WTC11 (cell line): Measurements from ENCODE around the gene DMKN. TPM values are rescaled to one million over a fixed set of nuclear protein-coding genes. Genes with fewer than 3 reads are reported as not detected.

Experiments used
- ATAC-seq: fragments of 200-7000 bp; cut with Tn5 transposase; 2 replicates; pipeline ENCODE4 v1.10.0; 2021; ENCODE audit warnings: mild to moderate bottlenecking, moderate library complexity
- CTCF ChIA-PET: fragments of 300-600 bp; sonication (Branson Sonifier 250); formaldehyde crosslinking; loops from one replicate; lab custom pipeline; 2021; ENCODE audit warnings: antibody characterized with exemption; lab: Charles Lee
- POLR2A ChIA-PET: fragments of 350-600 bp; sonication (Branson Sonifier 250); formaldehyde crosslinking; loops from one replicate; lab custom pipeline; 2021; ENCODE audit warnings: antibody characterized with exemption; lab: Charles Lee
- DNase-seq: peaks from one replicate; pipeline ENCODE4 v3.0.0; 2021; ENCODE audit warnings: low spot score
- H3K27ac Mint-ChIP-seq: 2 replicates; pipeline ENCODE4 v1.8.0; 2021; ENCODE audit warnings: mixed read lengths
- H3K27me3 Mint-ChIP-seq: 2 replicates; pipeline ENCODE4 v1.8.0; 2021; ENCODE audit warnings: low read depth, mild to moderate bottlenecking, moderate library complexity, mixed read lengths
- H3K36me3 Mint-ChIP-seq: 2 replicates; pipeline ENCODE4 v1.8.0; 2021; ENCODE audit warnings: mixed read lengths
- H3K4me1 Mint-ChIP-seq: 2 replicates; pipeline ENCODE4 v1.8.0; 2022; ENCODE audit warnings: mixed read lengths
- H3K4me3 Mint-ChIP-seq: 2 replicates; pipeline ENCODE4 v1.8.0; 2021; ENCODE audit warnings: mild to moderate bottlenecking, moderate library complexity, mixed read lengths
- H3K9me3 Mint-ChIP-seq: 2 replicates; pipeline ENCODE4 v1.8.0; 2021; ENCODE audit warnings: mixed read lengths
- AR ChIP-seq: fragments of 250-450 bp; sonication (Bioruptor Pico); IDR thresholded peaks from 2 replicates; pipeline ENCODE4 v1.9.0; 2021; ENCODE audit warnings: mild to moderate bottlenecking
- E2F1 ChIP-seq: sonication (generic); formaldehyde crosslinking; IDR thresholded peaks from 2 replicates; pipeline ENCODE4 v1.8.0; 2022; ENCODE audit warnings: mild to moderate bottlenecking, missing genetic modification reagents
- E2F4 ChIP-seq: sonication (generic); formaldehyde crosslinking; IDR thresholded peaks from 2 replicates; pipeline ENCODE4 v1.8.1; 2022; ENCODE audit warnings: low read depth, mild to moderate bottlenecking, moderate library complexity, missing genetic modification reagents, borderline replicate concordance
- GABPB1 ChIP-seq: sonication (generic); formaldehyde crosslinking; IDR thresholded peaks from 2 replicates; pipeline ENCODE4 v1.8.1; 2023; ENCODE audit warnings: mild to moderate bottlenecking, missing genetic modification reagents
- JAZF1 ChIP-seq: fragments of 250-450 bp; sonication (Bioruptor Pico); IDR thresholded peaks from 2 replicates; pipeline ENCODE4 v1.9.0; 2021; ENCODE audit warnings: moderate library complexity, mild to moderate bottlenecking, inconsistent platforms
- NFATC4 ChIP-seq: fragments of 250-450 bp; sonication (Bioruptor Pico); IDR thresholded peaks from 2 replicates; pipeline ENCODE4 v1.9.0; 2021; ENCODE audit warnings: mild to moderate bottlenecking
- NR2C2 ChIP-seq: sonication (generic); formaldehyde crosslinking; IDR thresholded peaks from 2 replicates; pipeline ENCODE4 v1.8.0; 2022; ENCODE audit warnings: mild to moderate bottlenecking, missing genetic modification reagents
- RELA ChIP-seq: sonication (generic); formaldehyde crosslinking; IDR thresholded peaks from 2 replicates; pipeline ENCODE4 v1.8.1; 2022; ENCODE audit warnings: missing genetic modification reagents, mild to moderate bottlenecking, borderline replicate concordance
- TP53 ChIP-seq: sonication (generic); formaldehyde crosslinking; IDR thresholded peaks from 2 replicates; pipeline ENCODE4 v1.8.1; 2023; ENCODE audit warnings: mild to moderate bottlenecking, missing genetic modification reagents
- ZNF121 ChIP-seq: sonication (generic); formaldehyde crosslinking; IDR thresholded peaks from 2 replicates; pipeline ENCODE4 v1.8.0; 2023; ENCODE audit warnings: missing genetic modification reagents
- total RNA-seq: library from RNA; stranded (reverse); gene quantifications from 3 replicates; pipeline ENCODE4 v1.2.3, GENCODE V29; 2021
- TF ChIP-seq, protein P1 (sequence below): sonication (generic); formaldehyde crosslinking; IDR thresholded peaks from 2 replicates; pipeline ENCODE4 v1.8.1; 2023; ENCODE audit warnings: mild to moderate bottlenecking, moderate library complexity, missing genetic modification reagents
- TF ChIP-seq, protein P2 (sequence below): sonication (generic); formaldehyde crosslinking; conservative IDR thresholded peaks from 2 replicates; pipeline ENCODE4 v1.8.1; 2023; ENCODE audit warnings: mild to moderate bottlenecking, low read depth, missing genetic modification reagents, moderate library complexity
- TF ChIP-seq, protein P3 (sequence below): fragments of 250-450 bp; sonication (Bioruptor Pico); conservative IDR thresholded peaks from 2 replicates; pipeline ENCODE4 v1.9.0; 2021; ENCODE audit warnings: mild to moderate bottlenecking
- TF ChIP-seq, protein P4 (sequence below): sonication (generic); formaldehyde crosslinking; IDR thresholded peaks from 2 replicates; pipeline ENCODE4 v1.8.0; 2022; ENCODE audit warnings: mild to moderate bottlenecking, missing genetic modification reagents
- TF ChIP-seq, protein P5 (sequence below): fragments of 250-450 bp; sonication (Bioruptor Pico); IDR thresholded peaks from 2 replicates; pipeline ENCODE4 v2.1.2; 2022; ENCODE audit warnings: mild to moderate bottlenecking, moderate library complexity

The DMKN gene
- total RNA-seq, 1 experiment from 2014 or later, result 285 TPM

GRCh38 chr19:35517342-35517741 lies 3.9 kb upstream of the DMKN start (continued):
- TF ChIP-seq NFATC4 (CRISPR knock-in tag), result no peak
- TF ChIP-seq E2F1 (CRISPR knock-in tag), result no peak
- TF ChIP-seq, protein P1, sequence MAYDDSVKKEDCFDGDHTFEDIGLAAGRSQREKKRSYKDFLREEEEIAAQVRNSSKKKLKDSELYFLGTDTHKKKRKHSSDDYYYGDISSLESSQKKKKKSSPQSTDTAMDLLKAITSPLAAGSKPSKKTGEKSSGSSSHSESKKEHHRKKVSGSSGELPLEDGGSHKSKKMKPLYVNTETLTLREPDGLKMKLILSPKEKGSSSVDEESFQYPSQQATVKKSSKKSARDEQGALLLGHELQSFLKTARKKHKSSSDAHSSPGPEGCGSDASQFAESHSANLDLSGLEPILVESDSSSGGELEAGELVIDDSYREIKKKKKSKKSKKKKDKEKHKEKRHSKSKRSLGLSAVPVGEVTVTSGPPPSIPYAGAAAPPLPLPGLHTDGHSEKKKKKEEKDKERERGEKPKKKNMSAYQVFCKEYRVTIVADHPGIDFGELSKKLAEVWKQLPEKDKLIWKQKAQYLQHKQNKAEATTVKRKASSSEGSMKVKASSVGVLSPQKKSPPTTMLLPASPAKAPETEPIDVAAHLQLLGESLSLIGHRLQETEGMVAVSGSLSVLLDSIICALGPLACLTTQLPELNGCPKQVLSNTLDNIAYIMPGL (CRISPR knock-in tag), result no peak
- TF ChIP-seq TP53 (CRISPR knock-in tag), result no peak
- TF ChIP-seq AR (CRISPR knock-in tag), result no peak
- TF ChIP-seq ZNF121 (CRISPR knock-in tag), result no peak
- TF ChIP-seq RELA (CRISPR knock-in tag), result no peak
- TF ChIP-seq JAZF1 (CRISPR knock-in tag), result no peak

DNA sequence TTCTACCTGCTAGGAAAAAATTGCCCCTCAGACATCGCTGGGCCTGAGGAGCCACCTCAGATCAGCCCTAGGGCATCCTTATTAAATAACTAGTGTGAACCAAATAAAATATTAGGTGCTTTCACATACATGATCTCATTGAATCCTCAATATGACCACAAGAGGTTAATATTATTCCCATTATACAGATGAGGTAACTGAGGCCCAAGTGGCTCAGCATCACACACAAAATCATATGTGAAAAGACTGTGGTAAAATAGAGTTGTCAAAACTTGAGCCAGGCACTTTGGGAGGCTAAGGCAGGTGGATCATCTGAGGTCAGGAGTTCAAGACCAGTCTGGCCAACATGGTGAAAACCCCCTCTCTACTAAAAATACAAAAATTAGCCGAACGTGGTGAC lies 2.9 kb upstream of the DMKN start:
- TF ChIP-seq, protein P2, sequence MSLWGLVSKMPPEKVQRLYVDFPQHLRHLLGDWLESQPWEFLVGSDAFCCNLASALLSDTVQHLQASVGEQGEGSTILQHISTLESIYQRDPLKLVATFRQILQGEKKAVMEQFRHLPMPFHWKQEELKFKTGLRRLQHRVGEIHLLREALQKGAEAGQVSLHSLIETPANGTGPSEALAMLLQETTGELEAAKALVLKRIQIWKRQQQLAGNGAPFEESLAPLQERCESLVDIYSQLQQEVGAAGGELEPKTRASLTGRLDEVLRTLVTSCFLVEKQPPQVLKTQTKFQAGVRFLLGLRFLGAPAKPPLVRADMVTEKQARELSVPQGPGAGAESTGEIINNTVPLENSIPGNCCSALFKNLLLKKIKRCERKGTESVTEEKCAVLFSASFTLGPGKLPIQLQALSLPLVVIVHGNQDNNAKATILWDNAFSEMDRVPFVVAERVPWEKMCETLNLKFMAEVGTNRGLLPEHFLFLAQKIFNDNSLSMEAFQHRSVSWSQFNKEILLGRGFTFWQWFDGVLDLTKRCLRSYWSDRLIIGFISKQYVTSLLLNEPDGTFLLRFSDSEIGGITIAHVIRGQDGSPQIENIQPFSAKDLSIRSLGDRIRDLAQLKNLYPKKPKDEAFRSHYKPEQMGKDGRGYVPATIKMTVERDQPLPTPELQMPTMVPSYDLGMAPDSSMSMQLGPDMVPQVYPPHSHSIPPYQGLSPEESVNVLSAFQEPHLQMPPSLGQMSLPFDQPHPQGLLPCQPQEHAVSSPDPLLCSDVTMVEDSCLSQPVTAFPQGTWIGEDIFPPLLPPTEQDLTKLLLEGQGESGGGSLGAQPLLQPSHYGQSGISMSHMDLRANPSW (CRISPR knock-in tag), result no peak
- TF ChIP-seq NR2C2, result no peak
- TF ChIP-seq, protein P3, sequence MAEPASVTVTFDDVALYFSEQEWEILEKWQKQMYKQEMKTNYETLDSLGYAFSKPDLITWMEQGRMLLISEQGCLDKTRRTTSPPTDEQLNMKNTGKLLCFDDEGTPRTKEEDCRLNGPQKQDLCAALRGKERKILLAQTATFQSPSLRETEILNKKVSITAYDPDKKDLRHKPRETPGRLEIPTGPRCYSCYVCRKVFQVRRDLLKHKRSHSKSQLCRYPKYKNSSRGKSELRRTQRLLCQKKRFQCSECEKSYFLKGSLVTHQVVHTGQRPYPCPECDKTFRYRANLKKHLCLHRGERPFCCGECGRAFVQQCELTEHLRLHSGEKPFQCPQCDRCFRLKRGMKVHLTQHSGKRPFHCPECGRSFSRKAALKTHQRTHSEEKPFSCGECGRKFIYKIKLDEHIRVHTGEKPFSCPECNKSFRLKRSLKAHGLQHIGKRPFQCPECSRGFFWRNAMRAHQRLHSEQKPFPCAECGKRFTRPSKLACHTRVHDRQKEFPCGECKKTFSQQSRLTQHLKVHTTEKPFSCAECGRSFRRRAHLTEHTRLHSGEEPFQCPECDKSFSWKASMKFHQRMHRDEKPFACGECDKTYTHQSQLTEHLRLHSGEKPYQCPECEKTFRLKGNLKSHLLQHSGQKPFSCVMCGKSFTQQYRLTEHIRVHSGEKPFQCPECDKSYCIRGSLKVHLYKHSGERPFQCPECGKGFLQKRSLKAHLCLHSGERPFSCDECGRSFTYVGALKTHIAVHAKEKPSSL (CRISPR knock-in tag), result no peak
- Mint-ChIP-seq H3K4me1 (peaks cover 21% of the 10 kb centered on the region), H3K27me3 (peaks cover 17% of the 10 kb centered on the region), H3K9me3 (no peaks in the 10 kb centered on the region), H3K4me3 (no peak overlapping the region), H3K36me3 (no peaks in the 10 kb centered on the region), H3K27ac (no peak overlapping the region)
- POLR2A ChIA-PET, result no interaction called here
- DNase-seq, result no peak
- CTCF ChIA-PET, result no interaction called here
- no peak for ATAC-seq

DNA sequence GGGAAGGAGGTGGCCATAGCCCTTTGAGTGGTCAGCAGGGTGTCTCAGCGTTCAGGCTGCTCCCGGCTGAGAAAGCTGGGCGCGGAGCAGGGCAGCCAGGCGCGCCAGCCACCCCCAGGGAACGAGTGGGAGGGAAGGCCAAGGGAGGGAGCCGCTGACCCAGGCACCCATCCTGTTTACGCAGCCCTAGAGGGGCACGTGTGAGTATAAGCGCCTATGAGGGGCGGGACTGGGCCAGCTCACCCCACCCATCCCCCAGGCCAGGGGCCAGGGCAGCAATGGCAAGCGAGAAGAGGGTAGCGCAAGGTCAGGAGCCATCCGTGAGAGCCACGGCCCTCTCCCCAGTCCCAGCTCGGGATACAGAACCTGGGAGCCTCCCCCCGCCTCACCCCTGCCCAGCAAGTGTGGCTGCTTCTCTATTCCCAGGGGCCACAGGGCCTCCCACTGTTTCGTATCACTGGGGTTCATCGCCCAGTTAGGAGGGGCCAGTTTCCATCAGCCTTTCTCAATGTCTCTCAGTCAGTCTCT lies 897 bp upstream of the DMKN start:
- Mint-ChIP-seq H3K36me3 (no peaks in the 10 kb centered on the region), H3K9me3 (no peaks in the 10 kb centered on the region), H3K27ac (no peak overlapping the region), H3K27me3 (peaks cover 20% of the 10 kb centered on the region), H3K4me3 (peak overlapping the region; percentile 55), H3K4me1 (peaks cover 14% of the 10 kb centered on the region)
- CTCF ChIA-PET, result interaction anchor here (1.0 to 2.3 kb wide), 6 partner anchors 16 to 133 kb away, joined by 3 to 19 read pairs (median 6); partner anchors contain the start of gene COX6B1
- DNase-seq (peak; percentile 31), ATAC-seq (peak; percentile 4; the same call in 1 of the 2 replicates)
- POLR2A ChIA-PET, result interaction anchor here (0.6 to 1.6 kb wide), 3 partner anchors 18 to 44 kb away, joined by 3 to 4 read pairs (median 4); no protein-coding TSS in a partner anchor
- TF ChIP-seq, protein P4, sequence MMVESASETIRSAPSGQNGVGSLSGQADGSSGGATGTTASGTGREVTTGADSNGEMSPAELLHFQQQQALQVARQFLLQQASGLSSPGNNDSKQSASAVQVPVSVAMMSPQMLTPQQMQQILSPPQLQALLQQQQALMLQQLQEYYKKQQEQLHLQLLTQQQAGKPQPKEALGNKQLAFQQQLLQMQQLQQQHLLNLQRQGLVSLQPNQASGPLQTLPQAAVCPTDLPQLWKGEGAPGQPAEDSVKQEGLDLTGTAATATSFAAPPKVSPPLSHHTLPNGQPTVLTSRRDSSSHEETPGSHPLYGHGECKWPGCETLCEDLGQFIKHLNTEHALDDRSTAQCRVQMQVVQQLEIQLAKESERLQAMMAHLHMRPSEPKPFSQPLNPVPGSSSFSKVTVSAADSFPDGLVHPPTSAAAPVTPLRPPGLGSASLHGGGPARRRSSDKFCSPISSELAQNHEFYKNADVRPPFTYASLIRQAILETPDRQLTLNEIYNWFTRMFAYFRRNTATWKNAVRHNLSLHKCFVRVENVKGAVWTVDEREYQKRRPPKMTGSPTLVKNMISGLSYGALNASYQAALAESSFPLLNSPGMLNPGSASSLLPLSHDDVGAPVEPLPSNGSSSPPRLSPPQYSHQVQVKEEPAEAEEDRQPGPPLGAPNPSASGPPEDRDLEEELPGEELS (CRISPR knock-in tag), result 0 out of 2 replicates have a peak, but pooled peaks have one; percentile 32
- TF ChIP-seq, protein P5, sequence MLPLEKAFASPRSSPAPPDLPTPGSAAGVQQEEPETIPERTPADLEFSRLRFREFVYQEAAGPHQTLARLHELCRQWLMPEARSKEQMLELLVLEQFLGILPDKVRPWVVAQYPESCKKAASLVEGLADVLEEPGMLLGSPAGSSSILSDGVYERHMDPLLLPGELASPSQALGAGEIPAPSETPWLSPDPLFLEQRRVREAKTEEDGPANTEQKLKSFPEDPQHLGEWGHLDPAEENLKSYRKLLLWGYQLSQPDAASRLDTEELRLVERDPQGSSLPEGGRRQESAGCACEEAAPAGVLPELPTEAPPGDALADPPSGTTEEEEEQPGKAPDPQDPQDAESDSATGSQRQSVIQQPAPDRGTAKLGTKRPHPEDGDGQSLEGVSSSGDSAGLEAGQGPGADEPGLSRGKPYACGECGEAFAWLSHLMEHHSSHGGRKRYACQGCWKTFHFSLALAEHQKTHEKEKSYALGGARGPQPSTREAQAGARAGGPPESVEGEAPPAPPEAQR (CRISPR knock-in tag), result no peak
- TF ChIP-seq E2F4, result no peak
- no peak for TF ChIP-seq GABPB1 (CRISPR knock-in tag)
